H9 (cell line): ENCODE results near the gene TBC1D28. TPM values are rescaled to one million over a fixed set of nuclear protein-coding genes. Genes with fewer than 3 reads are reported as not detected.
"Not testable (repeated sequence)": the region's sequence is repeated elsewhere in the genome, so short reads cannot be mapped to it uniquely, and the experiment has no call there.

Source experiments
- DNase-seq: peaks from one replicate; pipeline ENCODE4 v3.0.0-alpha.2; 2017
- H2AFZ ChIP-seq: one replicate; pipeline ENCODE4 v1.6.1; 2013; ENCODE audit warnings: mild to moderate bottlenecking, low read length, control low read depth, moderate library complexity
- H2AK5ac ChIP-seq: 2 replicates; pipeline ENCODE4 v1.6.1; 2013; ENCODE audit warnings: low read length, control low read depth, mixed read lengths; ENCODE audit not compliant: insufficient read length
- H2BK120ac ChIP-seq: one replicate; pipeline ENCODE4 v1.6.1; 2013; ENCODE audit warnings: low read depth, mild to moderate bottlenecking, low read length, control low read depth, inconsistent platforms; ENCODE audit not compliant: poor library complexity, severe bottlenecking
- H2BK12ac ChIP-seq: 2 replicates; pipeline ENCODE4 v1.6.1; 2013; ENCODE audit warnings: low read length, control low read depth, mixed read lengths, low read depth; ENCODE audit not compliant: insufficient read length
- H2BK15ac ChIP-seq: 2 replicates; pipeline ENCODE4 v1.6.1; 2013; ENCODE audit warnings: low read depth, low read length, control low read depth
- H2BK20ac ChIP-seq: one replicate; pipeline ENCODE4 v1.6.1; 2013; ENCODE audit warnings: low read depth, mild to moderate bottlenecking, low read length, control low read depth, inconsistent platforms; ENCODE audit not compliant: poor library complexity, severe bottlenecking
- H2BK5ac ChIP-seq: 2 replicates; pipeline ENCODE4 v1.6.1; 2013; ENCODE audit warnings: low read length, control low read depth, mixed read lengths; ENCODE audit not compliant: insufficient read length
- H3K14ac ChIP-seq: 2 replicates; pipeline ENCODE4 v1.6.1; 2013; ENCODE audit warnings: low read length, control low read depth; ENCODE audit not compliant: insufficient read depth
- H3K18ac ChIP-seq: 2 replicates; pipeline ENCODE4 v1.6.1; 2013; ENCODE audit warnings: low read depth, mild to moderate bottlenecking, mixed read lengths, low read length, control low read depth; ENCODE audit not compliant: insufficient read length
- H3K23ac ChIP-seq: 2 replicates; pipeline ENCODE4 v1.6.1; 2013; ENCODE audit warnings: low read length, control low read depth, mixed read lengths, low read depth; ENCODE audit not compliant: insufficient read length
- H3K23me2 ChIP-seq: 2 replicates; pipeline ENCODE4 v1.6.1; 2013; ENCODE audit warnings: low read depth, mild to moderate bottlenecking, mixed read lengths, low read length, control low read depth; ENCODE audit not compliant: insufficient read length, poor library complexity, severe bottlenecking
- H3K27ac ChIP-seq: 2 replicates; pipeline ENCODE4 v1.5.1; 2013; ENCODE audit warnings: low read length, control low read depth, mixed read lengths, low read depth; ENCODE audit not compliant: insufficient read length
- H3K27me3 ChIP-seq: 2 replicates; pipeline ENCODE4 v1.6.1; 2013; ENCODE audit warnings: low read length, control low read depth, inconsistent platforms; ENCODE audit not compliant: insufficient read depth
- H3K4ac ChIP-seq: 2 replicates; pipeline ENCODE4 v1.6.1; 2013; ENCODE audit warnings: low read depth, mild to moderate bottlenecking, control low read depth, inconsistent platforms, low read length, moderate library complexity
- H3K4me1 ChIP-seq: 2 replicates; pipeline ENCODE4 v1.6.1; 2013; ENCODE audit warnings: low read length, control low read depth, inconsistent platforms; ENCODE audit not compliant: insufficient read depth
- H3K4me2 ChIP-seq: 2 replicates; pipeline ENCODE4 v1.6.1; 2013; ENCODE audit warnings: low read length, control low read depth, mixed read lengths; ENCODE audit not compliant: insufficient read length, insufficient read depth
- H3K56ac ChIP-seq: 2 replicates; pipeline ENCODE4 v1.6.1; 2013; ENCODE audit warnings: low read depth, mild to moderate bottlenecking, mixed read lengths, low read length, control low read depth; ENCODE audit not compliant: insufficient read length
- H3K79me1 ChIP-seq: 2 replicates; pipeline ENCODE4 v1.6.1; 2013; ENCODE audit warnings: low read depth, mild to moderate bottlenecking, moderate library complexity, low read length, control low read depth, inconsistent platforms; ENCODE audit not compliant: insufficient read depth, poor library complexity, severe bottlenecking
- H3K79me2 ChIP-seq: 2 replicates; pipeline ENCODE4 v1.6.1; 2013; ENCODE audit warnings: low read length, control low read depth, inconsistent platforms; ENCODE audit not compliant: insufficient read depth
- H3K9ac ChIP-seq: 2 replicates; pipeline ENCODE4 v1.6.1; 2013; ENCODE audit warnings: low read length, control low read depth, mixed read lengths; ENCODE audit not compliant: insufficient read length; ENCODE audit errors: extremely low read depth
- H3K9me3 ChIP-seq: one replicate; pipeline ENCODE4 v1.6.1; 2013; ENCODE audit warnings: low read depth, low read length, inconsistent platforms; ENCODE audit not compliant: control insufficient read depth
- H3T11ph ChIP-seq: one replicate; pipeline ENCODE4 v1.6.1; 2013; ENCODE audit warnings: mild to moderate bottlenecking, low read length, control low read depth, inconsistent platforms
- H4K20me1 ChIP-seq: one replicate; pipeline ENCODE4 v1.6.1; 2013; ENCODE audit not compliant: control insufficient read depth, insufficient read length, insufficient read depth
- H4K5ac ChIP-seq: 2 replicates; pipeline ENCODE4 v1.6.1; 2013; ENCODE audit warnings: low read depth, mild to moderate bottlenecking, mixed read lengths, low read length, control low read depth; ENCODE audit not compliant: insufficient read length
- H4K8ac ChIP-seq: replicated peaks from 2 replicates; pipeline ENCODE4 v1.6.1; 2013; ENCODE audit warnings: low read length, control low read depth, mixed read lengths, low read depth; ENCODE audit not compliant: insufficient read length
- H4K91ac ChIP-seq: 2 replicates; pipeline ENCODE4 v1.6.1; 2013; ENCODE audit warnings: low read depth, mild to moderate bottlenecking, moderate library complexity, mixed read lengths, low read length, control low read depth; ENCODE audit not compliant: insufficient read length
- H3K27ac Mint-ChIP-seq, 3 experiments: 2 replicates in 2 of 3; 3 replicates in 1 of 3; pipeline ENCODE4 v1.8.0; 2020 to 2021; ENCODE audit warnings: mixed read lengths in 3 of 3, mild to moderate bottlenecking in 1 of 3, moderate library complexity in 1 of 3
- H3K27me3 Mint-ChIP-seq: 2 replicates; pipeline ENCODE4 v1.8.0; 2021; ENCODE audit warnings: low read depth, mild to moderate bottlenecking, moderate library complexity, mixed read lengths
- H3K36me3 Mint-ChIP-seq, 3 experiments: 2 replicates in 2 of 3; 3 replicates in 1 of 3; pipeline ENCODE4 v1.8.0; 2020 to 2021; ENCODE audit warnings: low read depth in 3 of 3, mixed read lengths in 3 of 3; ENCODE audit not compliant: insufficient read depth in 1 of 3
- H3K4me1 Mint-ChIP-seq, 2 experiments: 2 replicates each; pipeline ENCODE4 v1.8.0; 2020; ENCODE audit warnings: mixed read lengths in 2 of 2
- H3K4me3 Mint-ChIP-seq, 2 experiments: 2 replicates in 1 of 2; 3 replicates in 1 of 2; pipeline ENCODE4 v1.8.0; 2020 to 2021; ENCODE audit warnings: mild to moderate bottlenecking in 2 of 2, mixed read lengths in 2 of 2, moderate library complexity in 1 of 2
- H3K9me3 Mint-ChIP-seq, 2 experiments: 2 replicates in 1 of 2; 3 replicates in 1 of 2; pipeline ENCODE4 v1.8.0; 2020; ENCODE audit warnings: mild to moderate bottlenecking in 2 of 2, mixed read lengths in 2 of 2, moderate library complexity in 1 of 2
- WGBS: extraction: QIAGEN DNeasy Blood & Tissue Kit; methylation state at CpG from one replicate; pipeline ENCODE4 v1.1.7; 2013; ENCODE audit warnings: missing lambda C conversion rate, low lambda C conversion rate, mixed read lengths; ENCODE audit not compliant: insufficient read length; ENCODE audit errors: extremely low coverage; 5-methylcytosine and 5-hydroxymethylcytosine counted together
- total RNA-seq: library from RNA; stranded (reverse); gene quantifications from 2 replicates; pipeline ENCODE4 v1.2.1, GENCODE V29; 2021
- TF ChIP-seq, protein P1 (sequence below): fragments of 200-600 bp; sonication (generic); conservative IDR thresholded peaks from 3 replicates; pipeline ENCODE4 v1.8.0; 2021; ENCODE audit warnings: antibody characterized with exemption, mild to moderate bottlenecking

The TBC1D28 gene
- total RNA-seq, 1 experiment from 2014 or later: 0.24 TPM

DNA sequence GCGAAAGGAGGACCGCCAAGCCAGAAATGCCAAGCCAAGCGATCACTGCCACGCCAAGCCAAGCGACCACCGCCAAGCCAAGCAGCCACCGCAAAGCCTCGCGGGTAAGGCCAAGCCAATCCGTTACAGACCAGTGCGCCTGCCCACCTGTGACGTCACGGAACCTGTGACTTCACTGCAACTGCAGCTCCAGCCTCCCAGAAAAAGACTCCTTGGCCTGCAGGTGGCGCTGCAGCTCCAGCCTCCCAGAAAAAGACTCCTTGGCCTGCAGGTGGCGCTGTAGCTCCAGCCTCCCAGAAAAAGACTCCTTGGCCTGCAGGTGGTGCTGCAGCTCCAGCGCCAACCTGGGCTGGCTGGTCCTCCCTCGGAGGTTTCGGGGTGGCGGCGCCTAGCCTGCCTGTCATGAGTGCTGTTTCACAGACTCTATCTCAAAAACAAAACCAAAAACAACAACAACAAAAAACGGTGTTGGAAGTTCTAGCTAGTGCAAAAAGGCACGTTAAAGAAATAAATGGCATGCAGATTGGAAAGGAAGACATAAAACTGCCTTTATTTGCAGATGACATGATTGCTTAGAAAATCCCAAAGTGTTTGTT is 18.6 kb downstream of the TBC1D28 start:
- not testable (repeated sequence) for H2BK15ac ChIP-seq, H2BK5ac ChIP-seq, H3K23ac ChIP-seq, H3K4me1 Mint-ChIP-seq, H3K9ac ChIP-seq, H2BK12ac ChIP-seq, H3K56ac ChIP-seq, H4K91ac ChIP-seq, H3K79me1 ChIP-seq, H3K27ac ChIP-seq, H2BK120ac ChIP-seq, H3K27me3 Mint-ChIP-seq, H4K8ac ChIP-seq, H3T11ph ChIP-seq, H3K23me2 ChIP-seq, H4K5ac ChIP-seq, H3K79me2 ChIP-seq, H4K20me1 ChIP-seq, H2AFZ ChIP-seq, H3K14ac ChIP-seq, H2BK20ac ChIP-seq, H3K18ac ChIP-seq, H3K4ac ChIP-seq, H3K9me3 ChIP-seq, H3K4me2 ChIP-seq, H3K4me1 ChIP-seq, H3K27me3 ChIP-seq, H3K4me3 Mint-ChIP-seq, H3K27ac Mint-ChIP-seq, H2AK5ac ChIP-seq
- H3K9me3 Mint-ChIP-seq: peaks cover 20 to 22% of the 10 kb centered on the region in 2 experiments
- H3K36me3 Mint-ChIP-seq: peaks cover 3 to 22% (median 4%) of the 10 kb centered on the region in 3 experiments; a peak in 6 of 7 replicates
- peak; percentile 87 for DNase-seq
- no CpG with 5 or more reads among the region's 22 CpGs for WGBS
- TF ChIP-seq, protein P1, sequence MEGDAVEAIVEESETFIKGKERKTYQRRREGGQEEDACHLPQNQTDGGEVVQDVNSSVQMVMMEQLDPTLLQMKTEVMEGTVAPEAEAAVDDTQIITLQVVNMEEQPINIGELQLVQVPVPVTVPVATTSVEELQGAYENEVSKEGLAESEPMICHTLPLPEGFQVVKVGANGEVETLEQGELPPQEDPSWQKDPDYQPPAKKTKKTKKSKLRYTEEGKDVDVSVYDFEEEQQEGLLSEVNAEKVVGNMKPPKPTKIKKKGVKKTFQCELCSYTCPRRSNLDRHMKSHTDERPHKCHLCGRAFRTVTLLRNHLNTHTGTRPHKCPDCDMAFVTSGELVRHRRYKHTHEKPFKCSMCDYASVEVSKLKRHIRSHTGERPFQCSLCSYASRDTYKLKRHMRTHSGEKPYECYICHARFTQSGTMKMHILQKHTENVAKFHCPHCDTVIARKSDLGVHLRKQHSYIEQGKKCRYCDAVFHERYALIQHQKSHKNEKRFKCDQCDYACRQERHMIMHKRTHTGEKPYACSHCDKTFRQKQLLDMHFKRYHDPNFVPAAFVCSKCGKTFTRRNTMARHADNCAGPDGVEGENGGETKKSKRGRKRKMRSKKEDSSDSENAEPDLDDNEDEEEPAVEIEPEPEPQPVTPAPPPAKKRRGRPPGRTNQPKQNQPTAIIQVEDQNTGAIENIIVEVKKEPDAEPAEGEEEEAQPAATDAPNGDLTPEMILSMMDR: peak; percentile 100

DNA sequence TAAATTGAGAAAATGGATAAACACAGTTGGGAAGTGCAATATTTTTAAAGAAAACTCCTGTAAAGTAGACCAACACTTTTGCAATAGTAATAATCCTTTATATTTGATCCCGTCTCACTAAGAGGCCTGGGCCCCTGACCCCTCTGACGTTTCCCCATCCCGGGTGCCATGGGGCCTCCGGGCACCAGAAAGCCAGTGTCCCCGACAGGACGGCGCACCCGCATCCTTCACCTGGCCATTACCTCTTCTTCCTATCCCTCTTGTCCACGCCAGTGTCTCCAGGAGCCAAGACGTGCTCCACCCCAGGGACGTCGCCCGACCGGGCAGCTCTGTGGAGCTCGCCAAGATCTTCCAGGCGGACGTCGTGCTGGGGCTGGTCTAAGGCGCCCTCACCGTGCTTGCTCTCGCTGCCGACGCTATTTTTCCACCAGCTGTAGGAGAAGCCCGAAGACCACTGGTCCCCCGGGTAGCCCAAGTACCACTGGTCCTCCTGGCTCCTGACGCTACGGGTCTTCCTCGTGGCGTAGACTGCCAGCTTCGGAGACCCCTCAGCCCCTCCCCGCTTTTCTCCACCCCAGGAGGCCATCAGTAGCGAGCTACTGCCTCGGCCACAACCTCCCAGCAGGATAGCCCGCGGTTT is 19.2 kb downstream of the TBC1D28 start:
- not testable (repeated sequence) for H3K23ac ChIP-seq, H3K27me3 ChIP-seq, H2BK20ac ChIP-seq, H3K79me2 ChIP-seq, H3K23me2 ChIP-seq, H2BK12ac ChIP-seq, H4K5ac ChIP-seq, H2BK120ac ChIP-seq, H3K4me2 ChIP-seq, H3K14ac ChIP-seq, H2BK15ac ChIP-seq, H3K27ac Mint-ChIP-seq, H3K4me3 Mint-ChIP-seq, H3K4me1 ChIP-seq, H3T11ph ChIP-seq, H3K9me3 ChIP-seq, H2AFZ ChIP-seq, H3K27ac ChIP-seq, H3K18ac ChIP-seq, H3K27me3 Mint-ChIP-seq, H2AK5ac ChIP-seq, DNase-seq, H3K56ac ChIP-seq, H3K79me1 ChIP-seq, H3K4me1 Mint-ChIP-seq, H4K20me1 ChIP-seq, H4K8ac ChIP-seq, H2BK5ac ChIP-seq, H4K91ac ChIP-seq, H3K9ac ChIP-seq, H3K4ac ChIP-seq
- peaks cover 3 to 22% (median 4%) of the 10 kb centered on the region in 3 experiments; a peak in 6 of 7 replicates for H3K36me3 Mint-ChIP-seq
- H3K9me3 Mint-ChIP-seq: peaks cover 20 to 22% of the 10 kb centered on the region in 2 experiments
- no CpG with 5 or more reads among the region's 35 CpGs for WGBS
